ENCODE data around the gene MAP1A.
"Not testable (repeated sequence)": the region's sequence is repeated elsewhere in the genome, so short reads cannot be mapped to it uniquely, and the experiment has no call there.

Gene MAP1A

DNA sequence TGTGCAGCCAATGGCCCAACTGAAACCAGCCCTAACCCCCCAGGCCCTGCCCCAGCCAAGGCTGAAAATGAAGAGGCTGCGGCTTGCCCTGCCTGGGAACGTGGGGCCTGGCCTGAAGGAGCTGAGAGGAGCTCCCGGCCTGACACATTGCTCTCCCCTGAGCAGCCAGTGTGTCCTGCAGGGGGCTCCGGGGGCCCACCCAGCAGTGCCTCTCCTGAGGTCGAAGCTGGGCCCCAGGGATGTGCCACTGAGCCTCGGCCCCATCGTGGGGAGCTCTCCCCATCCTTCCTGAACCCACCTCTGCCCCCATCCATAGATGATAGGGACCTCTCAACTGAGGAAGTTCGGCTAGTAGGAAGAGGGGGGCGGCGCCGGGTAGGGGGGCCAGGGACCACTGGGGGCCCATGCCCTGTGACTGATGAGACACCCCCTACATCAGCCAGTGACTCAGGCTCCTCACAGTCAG lies 11.2 kb downstream of the MAP1A start:
- FAIRE-seq (no peak), DNase-seq (ENCODE audit: extremely low spot score, insufficient read length, low read depth) (no peak)

DNA sequence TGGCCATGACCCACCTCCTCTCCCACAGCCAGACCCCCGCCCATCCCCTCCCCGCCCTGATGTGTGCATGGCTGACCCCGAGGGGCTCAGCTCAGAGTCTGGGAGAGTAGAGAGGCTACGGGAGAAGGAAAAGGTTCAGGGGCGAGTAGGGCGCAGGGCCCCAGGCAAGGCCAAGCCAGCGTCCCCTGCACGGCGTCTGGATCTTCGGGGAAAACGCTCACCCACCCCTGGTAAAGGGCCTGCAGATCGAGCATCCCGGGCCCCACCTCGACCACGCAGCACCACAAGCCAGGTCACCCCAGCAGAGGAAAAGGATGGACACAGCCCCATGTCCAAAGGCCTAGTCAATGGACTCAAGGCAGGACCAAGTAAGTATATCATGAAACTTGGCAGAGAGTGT lies 11.7 kb downstream of the MAP1A start:
- FAIRE-seq, result no peak

DNA sequence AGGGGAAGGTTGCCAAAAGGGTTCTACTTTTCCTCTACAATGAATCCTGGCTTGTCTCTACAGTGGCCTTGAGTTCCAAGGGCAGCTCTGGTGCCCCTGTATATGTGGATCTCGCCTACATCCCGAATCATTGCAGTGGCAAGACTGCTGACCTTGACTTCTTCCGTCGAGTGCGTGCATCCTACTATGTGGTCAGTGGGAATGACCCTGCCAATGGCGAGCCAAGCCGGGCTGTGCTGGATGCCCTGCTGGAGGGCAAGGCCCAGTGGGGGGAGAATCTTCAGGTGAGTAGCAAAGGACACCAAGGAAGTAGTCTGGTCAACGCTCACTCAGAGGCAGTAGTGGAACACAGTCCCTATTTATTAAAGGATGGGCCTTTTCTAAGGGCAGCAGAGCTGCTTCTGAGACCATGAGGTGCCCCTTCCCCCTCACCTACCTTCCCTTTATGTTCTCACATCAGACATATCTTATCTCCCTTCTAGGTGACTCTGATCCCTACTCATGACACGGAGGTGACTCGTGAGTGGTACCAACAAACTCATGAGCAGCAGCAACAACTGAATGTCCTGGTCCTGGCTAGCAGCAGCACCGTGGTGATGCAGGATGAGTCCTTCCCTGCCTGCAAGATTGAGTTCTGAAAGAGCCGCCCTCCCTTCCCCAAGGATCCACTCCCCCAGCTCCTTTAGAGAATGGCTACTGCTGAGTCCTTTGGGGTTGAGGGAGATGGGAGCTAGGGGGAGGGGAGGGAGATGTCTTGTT lies 12.4 kb downstream of the MAP1A start:
- no peak for FAIRE-seq

More for the DNA sequence above, 11.7 kb downstream of the MAP1A start:
- no peak for DNase-seq (ENCODE audit: extremely low spot score, insufficient read length, low read depth)

DNA sequence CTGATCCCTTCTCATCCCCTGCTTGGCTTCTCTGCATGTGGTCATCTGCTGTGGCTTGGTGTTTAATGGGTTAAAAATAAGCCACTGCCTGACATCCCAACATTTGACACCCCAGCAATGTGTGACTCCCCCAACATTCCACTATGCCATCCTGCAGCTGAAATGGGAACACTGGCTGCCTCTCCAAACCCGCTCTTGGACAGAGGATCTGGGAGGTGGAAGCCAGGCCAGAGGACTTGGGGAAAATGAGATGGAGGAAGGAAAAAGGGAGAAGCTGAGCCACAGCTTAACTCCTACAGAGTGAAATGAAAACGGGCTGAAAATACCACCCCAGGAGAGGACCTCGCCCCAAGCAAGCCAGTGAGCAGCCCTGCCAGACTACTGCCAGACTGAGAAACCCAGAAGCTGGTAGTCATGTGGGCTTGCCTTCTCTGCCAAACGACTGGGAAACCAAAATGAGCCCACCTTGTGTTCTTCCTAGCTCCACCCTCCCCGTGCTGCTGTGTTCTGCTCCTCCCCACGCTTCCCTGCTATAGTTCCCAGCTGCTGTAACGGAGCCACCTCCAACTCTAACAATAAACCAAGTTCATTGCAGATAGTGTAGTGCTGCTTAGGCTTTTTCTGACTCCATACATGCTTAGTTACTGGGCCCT lies 13.7 kb downstream of the MAP1A start:
- FAIRE-seq (no peak), DNase-seq (ENCODE audit: extremely low spot score, insufficient read length, low read depth) (no peak)

More for the DNA sequence above, 12.4 kb downstream of the MAP1A start:
- no peak for DNase-seq (ENCODE audit: extremely low spot score, insufficient read length, low read depth)

DNA sequence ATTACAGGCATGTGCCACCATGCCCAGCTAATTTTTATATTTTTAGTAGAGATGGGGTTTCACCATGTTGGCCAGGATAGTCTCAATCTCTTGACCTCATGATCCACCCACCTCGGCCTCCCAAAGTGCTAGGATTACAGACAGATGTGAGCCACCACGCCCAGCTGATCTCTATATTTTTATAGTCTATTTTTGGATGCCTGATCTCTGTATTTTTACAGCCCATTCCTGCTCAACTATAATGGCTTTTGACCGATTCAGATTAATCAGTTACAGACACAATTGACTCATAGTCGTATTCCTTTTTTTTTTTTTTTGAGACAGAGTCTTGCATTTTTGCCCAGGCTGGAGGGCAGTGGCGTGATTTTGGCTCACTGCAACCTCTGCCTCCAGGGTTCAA lies 15.4 kb downstream of the MAP1A start:
- not testable (repeated sequence) for FAIRE-seq; DNase-seq (ENCODE audit: extremely low spot score, insufficient read length, low read depth)

- DNase-seq (ENCODE audit: extremely low spot score, insufficient read length, low read depth) (no peak), FAIRE-seq (no peak)
These were observed 17.5 kb downstream of the MAP1A start for GRCh38 chr15:43534897-43535296.

DNA sequence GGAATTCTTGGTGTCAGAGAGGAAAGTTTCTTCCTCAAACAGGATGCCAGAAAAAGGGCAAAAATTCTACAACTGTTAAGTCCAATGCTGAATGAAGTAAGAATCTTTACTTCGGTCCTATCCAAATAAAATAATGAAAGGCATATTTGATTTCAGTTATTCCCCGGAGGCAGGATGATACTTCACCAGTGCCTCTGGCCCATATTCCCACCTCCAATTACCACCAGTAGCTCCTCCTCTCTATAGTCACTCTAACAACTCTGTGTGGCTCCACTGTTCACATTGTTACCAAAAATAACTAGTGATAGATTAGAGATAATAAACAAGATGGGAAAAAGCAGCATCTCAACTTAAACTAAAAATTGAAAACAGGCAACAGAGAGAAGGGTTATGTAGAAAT lies 20.7 kb downstream of the MAP1A start:
- no peak for DNase-seq (ENCODE audit: extremely low spot score, insufficient read length, low read depth)
- no peak for FAIRE-seq

DNA sequence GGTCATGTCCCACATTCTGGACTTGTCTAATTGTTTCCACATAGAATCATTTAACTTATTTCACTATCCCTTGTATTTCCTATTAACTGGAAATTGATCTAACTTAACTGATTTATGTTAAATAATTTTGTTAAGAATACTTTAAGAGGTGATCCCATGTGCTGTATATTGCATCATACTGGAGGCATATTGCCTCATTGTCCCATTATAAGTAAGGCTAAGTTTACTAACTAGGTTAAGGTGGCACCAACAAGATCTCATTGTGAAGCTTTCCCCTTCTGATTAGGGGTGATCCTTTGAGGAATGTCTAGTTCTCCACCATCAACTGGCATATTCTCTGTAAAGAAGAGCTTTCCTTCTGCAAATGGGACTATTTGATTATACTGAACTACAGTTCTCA lies 24.4 kb downstream of the MAP1A start:
- no peak for FAIRE-seq
- DNase-seq (ENCODE audit: extremely low spot score, insufficient read length, low read depth), result no peak

DNA sequence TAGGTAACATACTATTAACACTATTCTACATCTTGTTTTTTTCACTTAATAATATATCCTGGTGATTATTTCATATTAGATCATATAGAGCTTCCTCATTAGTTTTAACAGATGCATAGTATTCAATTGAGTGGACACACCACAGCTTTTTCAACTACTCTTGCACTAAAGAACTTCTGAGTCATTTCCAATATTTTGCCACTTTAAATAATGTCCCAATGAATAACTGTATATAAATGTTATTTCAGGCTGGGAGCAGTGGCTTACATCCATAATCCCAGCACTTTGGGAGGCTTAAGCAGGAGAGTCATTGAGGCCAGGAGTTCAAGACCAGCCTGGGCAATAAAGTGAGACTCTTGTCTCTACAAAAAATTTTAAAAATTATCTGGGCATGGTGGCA lies 26.9 kb downstream of the MAP1A start:
- DNase-seq (ENCODE audit: extremely low spot score, insufficient read length, low read depth) (no peak), FAIRE-seq (no peak)

- DNase-seq (ENCODE audit: extremely low spot score, insufficient read length, low read depth), result no peak
- no peak for FAIRE-seq
These were observed 28.0 kb downstream of the MAP1A start for GRCh38 chr15:43545426-43545825.

- FAIRE-seq, result no peak
- no peak for DNase-seq (ENCODE audit: extremely low spot score, insufficient read length, low read depth)
These were observed 30.1 kb downstream of the MAP1A start for GRCh38 chr15:43547539-43547938.

DNA sequence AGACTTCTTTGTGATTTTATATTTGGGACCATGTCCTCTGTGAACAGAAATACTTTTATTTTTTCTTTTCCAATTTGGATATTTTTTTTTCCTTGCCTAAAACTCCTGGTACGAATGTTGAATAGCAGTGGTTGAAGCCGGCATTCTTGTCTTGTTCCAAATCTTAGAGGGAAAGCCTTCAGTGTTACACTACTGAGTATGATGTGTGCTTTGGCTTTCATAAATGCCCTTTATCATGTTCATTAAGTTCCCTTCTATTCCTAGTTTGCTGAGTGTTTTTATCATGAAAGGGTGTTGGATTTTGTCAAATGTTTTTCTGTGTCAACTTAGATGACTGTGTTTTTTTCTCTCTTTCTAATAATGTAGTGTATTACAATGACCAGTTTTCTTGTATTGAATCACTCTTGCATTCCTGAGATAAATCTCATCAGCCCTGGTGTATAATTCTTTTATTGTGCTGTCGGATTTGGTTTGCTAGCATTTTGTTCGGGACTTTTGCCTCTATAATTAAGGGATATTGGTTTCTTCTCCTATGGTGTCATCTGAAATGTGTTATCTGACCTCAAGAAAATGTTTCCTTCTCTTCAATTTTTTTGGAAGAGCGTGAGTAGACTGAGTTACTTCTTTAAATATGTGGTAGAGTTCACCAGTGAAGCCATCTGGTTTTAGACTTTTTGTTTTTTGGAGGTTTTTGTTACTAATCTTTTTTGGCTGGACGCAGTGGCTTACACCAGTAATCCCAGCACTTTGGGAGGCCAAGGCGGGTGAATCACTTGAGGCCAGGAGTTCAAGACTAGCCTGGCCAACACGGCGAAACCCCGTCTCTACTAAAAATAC lies 33.3 kb downstream of the MAP1A start:
- FAIRE-seq (no peak), DNase-seq (ENCODE audit: extremely low spot score, insufficient read length, low read depth) (no peak)

GRCh38 chr15:43552256-43552655 lies 34.8 kb downstream of the MAP1A start:
- no peak for FAIRE-seq
- no peak for DNase-seq (ENCODE audit: extremely low spot score, insufficient read length, low read depth)

GRCh38 chr15:43552986-43553385 lies 35.6 kb downstream of the MAP1A start:
- DNase-seq (ENCODE audit: extremely low spot score, insufficient read length, low read depth) (no peak), FAIRE-seq (no peak)

DNA sequence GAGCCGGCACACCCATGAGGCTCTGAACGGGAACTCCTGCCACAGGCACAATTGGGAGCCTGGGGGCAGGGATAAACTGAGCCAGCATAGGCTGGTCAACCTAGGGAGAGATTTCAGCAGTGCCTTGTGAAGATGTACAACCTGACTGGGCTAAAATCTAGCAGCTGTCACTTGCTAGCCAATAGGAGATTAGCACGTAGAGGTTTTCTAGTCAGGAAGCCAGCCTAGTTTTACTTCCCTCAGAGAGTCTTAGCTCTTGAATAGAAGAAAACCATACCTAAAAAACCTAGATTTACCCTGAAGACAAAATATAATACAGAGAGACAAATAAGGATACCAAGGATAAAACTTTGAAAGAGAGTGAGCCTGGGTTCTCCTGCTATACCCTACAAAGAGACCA lies 45.3 kb downstream of the MAP1A start:
- not testable (repeated sequence) for FAIRE-seq; DNase-seq (ENCODE audit: extremely low spot score, insufficient read length, low read depth)

DNA sequence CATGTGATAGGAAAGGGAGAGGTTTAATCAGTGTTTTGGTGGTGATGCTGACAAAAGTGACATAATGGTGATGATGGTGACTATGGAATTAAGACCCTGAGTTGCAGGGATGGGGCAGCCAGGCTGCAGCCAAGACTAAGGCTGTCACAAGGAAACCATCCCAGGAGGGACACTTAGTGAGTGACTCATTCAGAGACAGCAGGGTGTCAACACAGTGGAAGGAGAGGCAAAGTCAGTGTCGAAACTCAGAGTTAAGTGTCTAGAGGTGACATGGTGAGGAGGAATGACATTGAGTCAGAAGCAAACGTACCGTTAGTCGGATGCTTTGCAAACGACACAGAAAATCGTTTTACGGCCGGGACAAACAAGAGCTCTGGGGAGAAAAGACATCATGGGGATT lies 46.4 kb downstream of the MAP1A start:
- not testable (repeated sequence) for FAIRE-seq; DNase-seq (ENCODE audit: extremely low spot score, insufficient read length, low read depth)

- FAIRE-seq; DNase-seq (ENCODE audit: extremely low spot score, insufficient read length, low read depth): not testable (repeated sequence)
These were observed 49.2 kb downstream of the MAP1A start for GRCh38 chr15:43566615-43567014.

DNA sequence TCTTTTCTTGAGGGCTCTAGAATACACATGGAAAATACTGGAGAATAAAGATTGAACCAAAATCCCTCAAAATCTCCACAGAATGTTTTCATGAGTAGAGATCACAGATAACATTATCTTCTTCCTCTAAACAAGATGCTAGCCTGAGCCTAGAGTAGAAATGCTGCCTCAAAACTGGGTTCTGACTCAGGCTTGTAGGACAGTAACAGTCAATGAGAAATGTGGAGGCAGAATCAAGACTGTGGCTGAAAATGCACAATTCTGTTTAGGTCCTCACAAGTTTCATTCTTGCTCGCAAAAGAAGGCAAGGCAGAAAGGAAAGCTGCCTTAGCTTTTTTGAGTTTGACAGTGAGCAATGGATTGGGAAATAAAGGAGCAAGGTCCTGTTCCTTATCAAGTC lies 57.2 kb downstream of the MAP1A start:
- DNase-seq (ENCODE audit: extremely low spot score, insufficient read length, low read depth); FAIRE-seq: not testable (repeated sequence)
